GM12874 (cell line): Measurements from ENCODE around the gene RAP1A.

Experiments
- TF ChIP-seq, protein P1 (sequence below): IDR thresholded peaks from 2 replicates; pipeline ENCODE4 v1.5.1; 2011; ENCODE audit warnings: low read depth, mild to moderate bottlenecking, control low read depth, low read length, moderate library complexity; ENCODE audit not compliant: insufficient read depth

The RAP1A gene

GRCh38 chr1:111648806-111649205 lies 29.2 kb downstream of the RAP1A start:
- TF ChIP-seq, protein P1, sequence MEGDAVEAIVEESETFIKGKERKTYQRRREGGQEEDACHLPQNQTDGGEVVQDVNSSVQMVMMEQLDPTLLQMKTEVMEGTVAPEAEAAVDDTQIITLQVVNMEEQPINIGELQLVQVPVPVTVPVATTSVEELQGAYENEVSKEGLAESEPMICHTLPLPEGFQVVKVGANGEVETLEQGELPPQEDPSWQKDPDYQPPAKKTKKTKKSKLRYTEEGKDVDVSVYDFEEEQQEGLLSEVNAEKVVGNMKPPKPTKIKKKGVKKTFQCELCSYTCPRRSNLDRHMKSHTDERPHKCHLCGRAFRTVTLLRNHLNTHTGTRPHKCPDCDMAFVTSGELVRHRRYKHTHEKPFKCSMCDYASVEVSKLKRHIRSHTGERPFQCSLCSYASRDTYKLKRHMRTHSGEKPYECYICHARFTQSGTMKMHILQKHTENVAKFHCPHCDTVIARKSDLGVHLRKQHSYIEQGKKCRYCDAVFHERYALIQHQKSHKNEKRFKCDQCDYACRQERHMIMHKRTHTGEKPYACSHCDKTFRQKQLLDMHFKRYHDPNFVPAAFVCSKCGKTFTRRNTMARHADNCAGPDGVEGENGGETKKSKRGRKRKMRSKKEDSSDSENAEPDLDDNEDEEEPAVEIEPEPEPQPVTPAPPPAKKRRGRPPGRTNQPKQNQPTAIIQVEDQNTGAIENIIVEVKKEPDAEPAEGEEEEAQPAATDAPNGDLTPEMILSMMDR = no peak

GRCh38 chr1:111649227-111649626 lies 29.6 kb downstream of the RAP1A start:
- TF ChIP-seq, protein P1 = no peak

GRCh38 chr1:111649648-111650047 lies 30.1 kb downstream of the RAP1A start:
- TF ChIP-seq, protein P1 = no peak

DNA sequence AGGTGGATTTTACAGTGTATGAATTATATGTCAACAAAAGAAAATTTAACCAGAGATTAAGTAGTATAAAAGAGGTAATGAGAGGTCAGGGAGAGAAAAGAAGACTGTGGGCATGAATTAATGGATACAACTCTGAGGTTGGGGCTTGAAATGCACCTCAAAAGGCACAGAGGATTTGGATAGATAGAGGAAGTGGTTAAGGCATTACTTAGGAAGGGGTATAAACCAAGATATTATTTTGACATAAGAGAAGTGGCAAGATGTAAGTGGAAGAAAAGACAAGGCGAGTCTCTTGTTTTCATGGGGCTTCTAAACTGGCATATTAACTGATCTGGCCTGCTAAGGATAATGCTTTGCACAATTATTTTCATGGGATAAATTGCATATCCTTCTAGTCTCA lies 34.1 kb downstream of the RAP1A start:
- TF ChIP-seq, protein P1 = no peak

DNA sequence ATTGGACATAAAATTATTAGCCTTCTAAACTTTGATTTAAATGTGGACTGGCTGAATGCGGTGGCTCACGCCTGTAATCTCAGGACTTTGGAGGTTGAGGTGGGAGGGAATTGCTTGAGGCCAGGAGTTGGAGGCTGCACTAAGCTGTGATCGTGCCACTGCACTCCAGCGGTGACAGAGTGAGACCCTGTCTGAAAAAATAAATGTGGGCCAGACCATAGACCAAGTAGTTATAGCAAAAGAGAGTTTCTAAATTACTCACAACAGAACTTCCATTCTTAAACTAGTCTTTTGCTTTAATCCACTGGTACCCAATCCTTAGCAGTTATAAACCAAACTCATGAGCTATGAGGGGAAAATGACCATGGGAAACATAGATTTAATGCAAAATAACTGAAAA lies 35.2 kb downstream of the RAP1A start:
- TF ChIP-seq, protein P1 = no peak

DNA sequence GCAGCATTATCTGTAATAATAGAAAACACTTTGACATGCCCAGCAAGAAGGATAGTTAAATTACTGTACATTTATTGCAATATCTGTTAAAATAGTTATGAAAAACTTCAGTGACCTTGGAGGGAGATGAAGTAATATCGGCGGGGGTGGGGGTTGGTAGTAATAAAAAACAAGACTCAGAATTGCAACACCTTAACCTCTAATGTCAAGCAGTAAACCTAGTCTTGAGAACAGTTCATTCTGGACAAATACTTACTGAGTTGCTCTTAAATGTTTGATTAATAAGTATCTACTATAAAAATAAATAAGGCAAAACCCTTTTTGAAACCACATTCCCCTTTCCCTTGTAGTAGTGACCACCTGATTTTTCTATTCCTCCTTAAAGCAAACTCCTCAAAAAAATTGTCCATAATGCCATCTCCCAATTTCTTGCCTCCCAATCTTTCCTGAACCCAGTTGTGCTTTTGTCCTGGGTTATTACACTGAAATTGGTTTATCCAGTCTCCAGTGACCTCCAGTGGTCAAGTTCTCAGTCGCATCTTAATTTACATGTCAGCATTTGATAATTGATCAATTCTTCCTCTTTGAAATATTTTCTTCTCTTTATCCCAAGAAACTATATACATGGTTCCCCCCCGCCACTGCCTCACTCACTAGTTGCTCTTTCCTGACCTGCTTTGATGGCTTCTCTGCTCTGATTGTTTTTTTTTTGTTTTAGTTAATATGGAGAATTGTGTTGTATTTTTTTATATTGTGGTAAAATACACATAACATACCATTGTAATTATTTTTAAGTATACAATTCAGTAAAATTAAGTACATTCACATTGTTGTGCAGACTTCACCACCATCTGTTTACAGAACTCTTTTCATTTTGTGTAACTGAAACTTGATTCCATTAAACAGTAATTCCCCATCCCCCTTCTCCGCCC lies 36.8 kb downstream of the RAP1A start:
- TF ChIP-seq, protein P1 = peak; percentile 28; the same call in 1 of the 2 replicates

DNA sequence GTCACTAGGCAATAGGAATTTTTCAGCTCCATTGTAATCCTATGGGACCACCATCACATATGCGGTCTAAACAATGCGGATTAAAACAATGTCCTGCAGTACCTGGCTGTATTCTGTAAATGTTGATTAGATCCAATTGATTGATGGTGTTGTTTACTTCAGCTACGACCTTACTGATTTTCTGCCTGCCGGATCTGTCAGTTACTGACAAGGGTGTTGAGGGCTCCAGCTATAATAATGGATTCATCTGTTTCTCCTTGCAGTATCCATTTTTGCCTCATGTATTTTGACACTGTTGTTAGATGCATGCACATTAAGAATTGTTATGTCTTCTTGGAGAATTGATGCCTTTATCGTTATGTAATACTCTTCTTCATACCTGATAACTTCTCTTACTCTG lies 39.0 kb downstream of the RAP1A start:
- TF ChIP-seq, protein P1 = no peak
